Measurements from ENCODE around the gene CD81.
"Not testable (repeated sequence)": the region's sequence is repeated elsewhere in the genome, so short reads cannot be mapped to it uniquely, and the experiment has no call there.

Gene CD81, protein sequence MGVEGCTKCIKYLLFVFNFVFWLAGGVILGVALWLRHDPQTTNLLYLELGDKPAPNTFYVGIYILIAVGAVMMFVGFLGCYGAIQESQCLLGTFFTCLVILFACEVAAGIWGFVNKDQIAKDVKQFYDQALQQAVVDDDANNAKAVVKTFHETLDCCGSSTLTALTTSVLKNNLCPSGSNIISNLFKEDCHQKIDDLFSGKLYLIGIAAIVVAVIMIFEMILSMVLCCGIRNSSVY

GRCh38 chr11:2376751-2377451, at the start of gene CD81:
Gene CD81 (plus strand): TSS chr11:2377310. CDS start chr11:2377550, 240 bp downstream.
- DNase-seq (ENCODE audit: low spot score), result no peak

DNA sequence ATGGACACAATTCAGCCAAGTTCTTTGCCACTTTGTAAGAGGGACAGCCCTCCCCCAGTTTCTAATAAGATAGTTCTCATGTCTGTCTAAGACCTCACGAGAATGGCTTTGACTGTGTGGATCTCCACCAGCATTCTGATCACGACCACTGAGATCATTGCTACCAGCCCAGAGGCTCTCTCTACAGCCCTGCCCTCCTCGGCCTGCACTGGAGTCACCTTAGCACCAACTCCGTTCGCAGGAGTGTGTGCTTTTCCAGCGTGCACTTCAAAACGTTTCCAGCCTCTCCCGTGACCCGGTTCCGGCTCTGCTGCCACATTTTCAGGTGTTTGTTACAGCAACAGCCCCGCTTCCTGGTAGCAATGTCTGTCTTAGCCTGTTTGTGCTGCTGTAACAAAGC, 49.1 kb upstream of the CD81 start:
- no peak for DNase-seq (ENCODE audit: low spot score)

DNA sequence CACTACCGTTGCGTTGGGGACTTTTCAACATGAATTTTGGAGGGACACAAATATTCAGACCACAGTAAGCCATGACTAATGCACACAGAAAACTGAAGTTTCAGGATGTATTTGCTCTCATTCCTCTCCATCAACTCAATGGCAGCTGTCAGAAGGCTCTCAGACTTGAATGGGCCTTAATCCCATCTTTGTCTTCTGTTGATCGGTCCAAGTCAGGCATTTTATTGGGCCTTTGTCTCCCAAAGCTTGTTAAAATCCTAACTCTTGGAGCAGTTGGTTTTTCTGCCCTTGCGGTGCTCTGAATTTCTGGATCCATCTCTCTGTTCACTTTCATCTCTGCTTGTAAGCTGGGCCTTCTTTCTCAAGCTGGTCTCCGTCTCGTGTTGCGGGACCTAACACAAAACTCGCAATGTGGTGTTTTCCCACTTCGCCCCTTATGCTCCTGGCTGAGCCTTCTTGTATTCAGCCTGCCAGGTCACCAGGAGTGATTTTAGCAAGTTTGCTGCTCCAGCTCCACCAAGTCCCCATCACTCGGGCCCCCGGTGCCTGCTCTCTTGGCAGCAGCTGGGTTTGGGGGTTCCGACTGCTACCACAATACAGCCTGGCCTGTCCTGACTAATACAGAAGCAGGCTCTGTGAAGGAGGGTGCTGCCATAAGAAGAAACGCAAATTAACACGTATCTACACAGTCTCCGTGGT, 48.3 kb upstream of the CD81 start:
- DNase-seq (ENCODE audit: low spot score), result no peak

- DNase-seq (ENCODE audit: low spot score), result no peak
Observed at GRCh38 chr11:2329551-2329950, 47.6 kb upstream of the CD81 start.

DNA sequence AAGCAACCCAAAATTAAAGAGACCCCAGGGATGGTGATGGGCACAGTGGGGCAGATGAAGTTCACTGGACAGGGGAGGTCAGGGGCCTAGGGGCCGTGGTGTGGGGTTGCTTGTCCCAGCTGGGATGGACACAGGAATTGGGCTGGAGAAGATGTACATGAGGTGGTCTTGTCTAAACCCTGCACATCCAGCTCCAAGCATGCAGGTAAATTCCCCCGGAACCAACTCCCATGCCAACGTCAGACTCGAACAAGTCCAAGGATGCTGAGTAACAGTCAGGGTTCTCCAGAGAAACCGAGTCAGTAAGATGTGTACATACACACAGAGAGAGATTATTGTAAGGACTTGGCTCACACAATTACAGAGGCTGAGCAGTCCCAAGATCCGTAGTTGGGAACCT, 46.4 kb upstream of the CD81 start:
- DNase-seq (ENCODE audit: low spot score), result no peak

DNA sequence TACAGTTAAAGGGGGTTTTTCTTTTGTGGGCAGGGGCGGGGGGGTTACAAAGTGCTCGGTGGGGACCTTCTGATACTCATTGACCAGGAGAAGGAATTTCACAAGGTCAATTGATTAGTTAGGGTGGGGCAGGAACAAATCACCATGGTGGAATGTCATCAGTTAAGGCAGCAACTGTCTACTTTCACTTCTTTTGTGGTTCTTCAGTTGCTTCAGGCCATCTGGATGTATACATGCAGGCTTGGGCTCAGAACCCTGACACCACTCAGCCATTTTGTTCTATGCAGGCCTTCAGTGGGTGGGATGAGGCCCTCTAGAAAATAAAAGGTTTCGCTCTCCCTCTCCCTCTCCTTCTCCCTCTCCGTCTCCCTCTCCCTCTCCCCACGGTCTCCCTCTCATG, 45.7 kb upstream of the CD81 start:
- no peak for DNase-seq (ENCODE audit: low spot score)

DNA sequence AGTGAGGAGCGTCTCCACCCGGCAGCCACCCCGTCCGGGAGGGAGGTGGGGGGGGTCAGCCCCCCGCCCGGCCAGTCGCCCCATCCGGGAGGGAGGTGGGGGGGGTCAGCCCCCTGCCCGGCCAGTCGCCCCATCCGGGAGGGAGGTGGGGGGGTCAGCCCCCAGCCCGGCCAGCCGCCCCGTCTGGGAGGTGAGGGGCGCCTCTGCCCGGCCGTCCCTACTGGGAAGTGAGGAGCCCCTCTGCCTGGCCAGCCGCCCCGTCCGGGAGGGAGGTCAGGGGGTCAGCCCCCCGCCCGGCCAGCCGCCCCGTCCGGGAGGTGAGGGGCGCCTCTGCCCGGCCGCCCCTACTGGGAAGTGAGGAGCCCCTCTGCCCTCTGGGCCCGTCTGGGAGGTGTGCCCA, 44.5 kb upstream of the CD81 start:
- not testable (repeated sequence) for DNase-seq (ENCODE audit: low spot score)

- DNase-seq (ENCODE audit: low spot score), result not testable (repeated sequence)
Observed at GRCh38 chr11:2333486-2334205, 43.5 kb upstream of the CD81 start.

- DNase-seq (ENCODE audit: low spot score), result not testable (repeated sequence)
Observed at GRCh38 chr11:2335286-2335685, 41.8 kb upstream of the CD81 start.

- DNase-seq (ENCODE audit: low spot score), result not testable (repeated sequence)
Observed at GRCh38 chr11:2338760-2339159, 38.4 kb upstream of the CD81 start.

DNA sequence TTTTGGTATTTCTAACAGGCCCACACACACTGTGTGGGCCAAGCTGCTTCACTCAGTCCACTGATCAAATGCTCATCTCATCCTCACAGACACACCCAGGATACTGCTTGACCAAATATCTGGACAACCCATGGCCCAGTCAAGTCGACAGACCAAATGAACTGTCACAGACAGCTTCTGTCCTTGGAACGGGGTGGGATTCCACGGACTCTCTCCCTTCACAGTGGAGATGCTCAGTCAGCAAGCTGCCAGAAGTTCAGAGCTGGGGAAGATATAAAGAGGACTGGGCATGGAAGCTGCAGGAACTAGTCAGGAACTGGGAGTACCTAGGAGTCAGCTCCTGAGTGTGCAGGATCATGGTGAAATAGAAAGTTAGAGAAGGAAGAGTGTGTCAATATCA, 34.6 kb upstream of the CD81 start:
- DNase-seq (ENCODE audit: low spot score), result no peak

DNA sequence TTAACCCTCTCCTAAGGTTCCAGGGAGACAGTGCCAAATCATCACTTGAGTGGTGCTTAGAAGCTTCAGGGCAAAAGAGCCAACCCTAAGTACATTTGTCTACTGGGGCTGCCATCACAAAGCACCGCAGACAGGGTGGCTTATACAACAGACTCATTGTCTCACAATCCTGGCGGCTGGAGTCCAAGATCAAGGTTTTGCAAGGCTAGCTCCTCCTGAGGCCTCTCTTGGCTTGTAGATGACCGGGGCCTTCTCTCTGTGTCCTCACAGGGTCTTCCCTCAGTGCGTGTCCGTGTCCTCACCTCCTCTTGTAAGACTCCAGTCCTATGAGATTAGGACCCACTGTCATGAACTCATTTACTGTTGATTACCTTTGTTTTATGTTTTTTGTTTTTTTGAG, 34.1 kb upstream of the CD81 start:
- DNase-seq (ENCODE audit: low spot score), result peak; percentile 6

DNA sequence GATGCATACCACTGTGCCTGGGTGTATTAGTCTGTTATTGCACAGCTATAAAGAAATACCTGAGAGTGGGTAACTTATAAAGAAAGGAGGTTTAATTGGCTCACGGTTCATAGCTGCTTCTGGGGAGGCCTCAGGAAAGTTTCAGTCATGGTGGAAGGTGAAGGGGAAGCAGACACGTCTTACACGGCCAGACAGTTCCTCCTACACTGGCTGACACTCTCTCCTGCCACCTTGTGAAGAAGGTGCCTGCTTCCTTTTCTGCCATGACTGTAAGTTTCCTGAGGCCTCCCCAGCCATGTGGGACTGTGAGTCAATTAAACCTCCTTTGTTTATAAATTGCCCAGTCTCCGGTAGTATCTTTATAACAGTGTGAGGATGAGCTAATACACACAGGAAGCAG, 33.6 kb upstream of the CD81 start:
- DNase-seq (ENCODE audit: low spot score), result no peak

DNA sequence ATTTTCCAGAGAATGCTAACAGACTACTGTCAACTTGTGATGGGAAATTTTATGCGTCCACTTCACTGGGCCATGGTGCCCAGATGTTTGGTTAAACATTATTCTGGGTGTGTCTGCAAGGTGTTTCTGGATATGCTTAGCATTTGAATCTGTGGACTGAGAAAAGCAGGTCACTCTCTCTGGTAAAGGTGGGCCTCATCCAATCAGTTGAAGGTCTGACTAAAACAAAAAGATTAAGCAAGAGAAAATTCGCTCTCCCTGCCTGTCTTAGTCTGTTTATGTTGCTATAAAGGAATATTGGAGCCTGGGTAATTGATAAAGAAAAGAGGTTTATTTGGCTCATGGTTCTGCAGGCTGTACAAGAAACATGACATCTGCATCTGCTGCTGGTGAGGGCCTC, 32.1 kb upstream of the CD81 start:
- no peak for DNase-seq (ENCODE audit: low spot score)

DNA sequence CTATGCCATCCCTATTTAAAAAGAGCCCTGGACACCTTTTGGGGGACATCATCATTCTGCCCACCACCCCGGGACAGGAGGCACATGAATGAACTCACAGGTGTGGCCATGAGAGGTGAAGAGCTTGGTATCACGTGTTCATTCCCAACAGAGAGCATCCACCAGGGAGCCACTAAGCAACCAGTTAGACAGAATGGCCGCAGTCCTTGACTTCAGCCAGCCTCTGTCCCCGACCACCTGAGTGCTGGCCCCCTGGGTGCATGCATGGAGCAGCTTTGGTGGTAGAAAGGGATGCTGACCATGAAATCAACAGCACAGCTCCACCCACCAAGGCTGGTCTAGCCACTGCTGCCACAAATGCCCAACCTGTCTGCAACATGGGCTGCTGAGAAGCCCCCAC, 31.1 kb upstream of the CD81 start:
- DNase-seq (ENCODE audit: low spot score), result no peak

GRCh38 chr11:2346586-2347307, 30.4 kb upstream of the CD81 start:
- DNase-seq (ENCODE audit: low spot score), result no peak

GRCh38 chr11:2347308-2347830, 29.7 kb upstream of the CD81 start:
- no peak for DNase-seq (ENCODE audit: low spot score)

DNA sequence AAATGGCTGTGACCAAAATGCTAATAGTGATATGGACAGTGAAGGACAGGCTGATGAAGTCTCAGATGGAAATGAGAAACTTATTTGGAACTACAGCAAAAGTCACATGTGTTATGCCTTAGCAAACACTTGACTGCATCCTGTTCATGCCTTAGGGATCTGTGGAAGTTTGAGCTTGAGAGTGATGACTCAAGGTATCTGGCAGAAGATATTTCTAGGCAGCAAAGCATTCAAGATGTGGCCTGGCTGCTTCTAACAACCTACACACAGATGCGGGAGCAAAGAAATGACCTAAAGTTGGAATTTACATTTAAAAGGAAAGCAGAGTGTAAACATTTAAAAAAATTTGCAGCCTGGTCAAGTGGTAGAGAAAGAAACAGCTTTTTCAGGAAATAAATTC, 28.1 kb upstream of the CD81 start:
- no peak for DNase-seq (ENCODE audit: low spot score)

GRCh38 chr11:2351701-2352100, 25.4 kb upstream of the CD81 start:
- no peak for DNase-seq (ENCODE audit: low spot score)

GRCh38 chr11:2352420-2352819, 24.7 kb upstream of the CD81 start:
- no peak for DNase-seq (ENCODE audit: low spot score)

DNA sequence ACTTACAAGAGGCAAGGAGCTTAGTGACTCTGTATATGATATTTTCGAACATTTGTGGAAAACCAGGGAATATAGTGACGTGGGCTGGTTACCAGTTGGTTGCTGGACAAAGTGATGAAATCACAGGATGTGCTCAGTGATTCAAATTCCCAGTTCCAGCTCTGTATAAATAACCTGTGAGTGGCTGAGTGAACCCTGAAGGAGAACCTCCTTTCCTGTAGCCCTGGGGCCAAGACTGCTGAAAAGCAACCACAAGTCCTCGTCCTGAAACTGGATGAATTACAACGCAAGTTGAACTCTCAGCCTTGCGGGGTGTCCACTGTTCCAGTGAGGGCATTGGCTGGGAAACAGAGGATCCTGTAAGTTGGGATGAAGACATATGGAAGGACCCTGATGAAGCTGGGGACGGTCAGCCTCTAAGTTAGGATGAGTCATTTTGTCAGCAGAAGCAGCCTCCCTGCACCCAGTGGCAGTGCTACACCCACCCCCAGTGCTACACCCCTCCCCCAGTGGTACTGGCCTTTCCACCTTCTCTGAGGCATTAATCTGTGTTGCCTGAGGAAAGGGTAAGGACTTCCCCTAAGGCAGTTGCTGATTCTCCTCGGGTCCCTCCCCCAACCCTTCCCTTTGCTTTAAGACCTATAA, 22.0 kb upstream of the CD81 start:
- no peak for DNase-seq (ENCODE audit: low spot score)
